WERI-Rb-1 (cell line): ENCODE measurements around the gene GMDS.

Experiments used
- DNase-seq: peaks from one replicate; pipeline ENCODE4 v3.0.0-alpha.2; 2020
- H3K27ac ChIP-seq: fragments of 250-450 bp; sonication (Bioruptor Pico); 2 replicates; pipeline ENCODE4 v1.5.1; 2020; ENCODE audit warnings: mild to moderate bottlenecking, moderate library complexity
- H3K27me3 ChIP-seq: fragments of 250-450 bp; sonication (Bioruptor Pico); 2 replicates; pipeline ENCODE4 v1.5.1; 2021; ENCODE audit warnings: mild to moderate bottlenecking, low read depth, moderate library complexity; ENCODE audit not compliant: insufficient read depth, severe bottlenecking
- H3K36me3 ChIP-seq: fragments of 250-450 bp; sonication (Bioruptor Pico); 2 replicates; pipeline ENCODE4 v1.5.1; 2020; ENCODE audit warnings: mild to moderate bottlenecking, moderate library complexity
- H3K4me3 ChIP-seq: 2 replicates; pipeline ENCODE4 v1.5.1; 2011; ENCODE audit warnings: low read depth, mild to moderate bottlenecking, control low read depth, low read length
- H3K9me3 ChIP-seq: fragments of 250-450 bp; sonication (Bioruptor Pico); 2 replicates; pipeline ENCODE4 v1.5.1; 2021; ENCODE audit warnings: mild to moderate bottlenecking, moderate library complexity; ENCODE audit not compliant: severe bottlenecking
- CTCF ChIP-seq: IDR thresholded peaks from 2 replicates; pipeline ENCODE4 v1.5.1; 2011; ENCODE audit warnings: low read depth, mild to moderate bottlenecking, control low read depth, inconsistent platforms, low read length

Gene GMDS

GRCh38 chr6:1657116-1657770, 588.2 kb downstream of the GMDS start:
- TF ChIP-seq CTCF: no peak
- no peaks in the 10 kb centered on the region for H3K27me3 ChIP-seq
- no peak overlapping the region for H3K4me3 ChIP-seq
- no peaks in the 10 kb centered on the region for H3K36me3 ChIP-seq
- H3K27ac ChIP-seq: no peak overlapping the region
- no peaks in the 10 kb centered on the region for H3K9me3 ChIP-seq
- no peak for DNase-seq

GRCh38 chr6:1654054-1654453, 591.4 kb downstream of the GMDS start:
- Histone ChIP-seq H3K4me3 (no peak overlapping the region), H3K27ac (no peak overlapping the region), H3K9me3 (no peaks in the 10 kb centered on the region), H3K27me3 (no peaks in the 10 kb centered on the region), H3K36me3 (no peaks in the 10 kb centered on the region)
- no peak for TF ChIP-seq CTCF
- DNase-seq: no peak

GRCh38 chr6:1652842-1653241, 592.6 kb downstream of the GMDS start:
- DNase-seq: no peak
- Histone ChIP-seq H3K36me3 (no peaks in the 10 kb centered on the region), H3K27me3 (no peaks in the 10 kb centered on the region), H3K9me3 (no peaks in the 10 kb centered on the region), H3K4me3 (no peak overlapping the region), H3K27ac (no peak overlapping the region)
- TF ChIP-seq CTCF: no peak

- Histone ChIP-seq H3K9me3 (no peaks in the 10 kb centered on the region), H3K27me3 (no peaks in the 10 kb centered on the region), H3K36me3 (no peaks in the 10 kb centered on the region), H3K27ac (no peak overlapping the region), H3K4me3 (no peak overlapping the region)
- no peak for DNase-seq
- no peak for TF ChIP-seq CTCF
Measured at GRCh38 chr6:1651362-1651761, 594.0 kb downstream of the GMDS start.

GRCh38 chr6:1645466-1646185, 599.8 kb downstream of the GMDS start:
- H3K27ac ChIP-seq: no peak overlapping the region
- H3K27me3 ChIP-seq: no peaks in the 10 kb centered on the region
- H3K36me3 ChIP-seq: no peaks in the 10 kb centered on the region
- no peak for TF ChIP-seq CTCF
- no peaks in the 10 kb centered on the region for H3K9me3 ChIP-seq
- no peak overlapping the region for H3K4me3 ChIP-seq
- no peak for DNase-seq
